ENCODE data around the gene FGFRL1.
"Not testable (repeated sequence)": the region's sequence is repeated elsewhere in the genome, so short reads cannot be mapped to it uniquely, and the experiment has no call there.

- not testable (repeated sequence) for TF ChIP-seq POLR2AphosphoS5 (IDR thresholded peaks at IDR 0.05; ENCODE audit: borderline replicate concordance, low read depth, low read length); EZH2 (IDR thresholded peaks at IDR 0.05)
Observed at GRCh38 chr4:976016-976415, 35.4 kb upstream of the FGFRL1 start.

All from SK-N-MC (cell line).